RPMI7951 (cell line): ENCODE results near the gene LSAMP. TPM values are rescaled to one million over a fixed set of nuclear protein-coding genes. Genes with fewer than 3 reads are reported as not detected.

Experiments used
- DNase-seq: peaks from one replicate; pipeline ENCODE4 v3.0.0-alpha.2; 2012; ENCODE audit warnings: low read depth
- total RNA-seq: library from RNA; depleted of rRNA; stranded (reverse); fragments of >200 nt; shearing (Covaris generic); gene quantifications from 2 replicates; pipeline ENCODE4 v1.2.3, GENCODE V29; 2014

The LSAMP gene
- total RNA-seq, 1 experiment from 2014 or later = 0.12 TPM

DNA sequence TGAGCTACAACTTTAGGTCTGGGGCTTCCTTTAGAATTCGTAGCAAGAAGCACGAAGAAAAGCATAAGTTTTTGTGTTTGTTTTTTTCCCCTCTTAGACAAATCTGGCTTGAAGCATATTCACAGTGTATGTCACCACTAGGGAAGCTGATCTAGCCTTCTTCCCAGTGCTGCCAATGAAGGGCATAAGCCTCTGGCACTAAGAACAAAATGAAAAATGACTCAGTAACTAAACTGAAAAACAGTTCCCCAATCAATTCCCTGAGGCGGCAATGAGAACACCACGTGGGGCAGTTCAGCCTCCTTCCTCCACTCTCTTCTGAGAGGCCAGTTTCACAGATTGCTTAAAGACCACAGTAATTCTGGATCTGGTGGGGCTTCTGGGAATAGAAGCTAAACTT lies 483.9 kb downstream of the LSAMP start:
- peak; percentile 19 for DNase-seq

DNA sequence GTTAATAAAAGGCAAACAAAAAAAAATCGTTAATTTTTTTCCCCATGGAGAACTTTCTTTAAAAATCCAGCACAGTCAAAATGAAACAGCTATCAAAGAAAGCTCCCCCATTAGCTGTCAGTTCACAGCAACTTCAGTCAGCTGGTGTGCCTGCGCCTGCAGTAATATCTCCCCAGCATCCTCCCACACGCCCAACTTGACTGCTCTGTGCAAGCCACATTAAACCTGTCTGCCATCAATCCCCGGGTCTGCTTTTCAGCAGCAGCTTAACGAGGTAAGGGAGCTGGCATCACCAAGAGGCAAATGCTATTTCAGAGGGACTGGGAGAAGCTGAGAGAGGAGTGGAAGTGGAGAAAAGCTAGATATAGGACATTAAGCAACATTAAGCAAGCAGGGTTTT lies 484.5 kb downstream of the LSAMP start:
- no peak for DNase-seq

DNA sequence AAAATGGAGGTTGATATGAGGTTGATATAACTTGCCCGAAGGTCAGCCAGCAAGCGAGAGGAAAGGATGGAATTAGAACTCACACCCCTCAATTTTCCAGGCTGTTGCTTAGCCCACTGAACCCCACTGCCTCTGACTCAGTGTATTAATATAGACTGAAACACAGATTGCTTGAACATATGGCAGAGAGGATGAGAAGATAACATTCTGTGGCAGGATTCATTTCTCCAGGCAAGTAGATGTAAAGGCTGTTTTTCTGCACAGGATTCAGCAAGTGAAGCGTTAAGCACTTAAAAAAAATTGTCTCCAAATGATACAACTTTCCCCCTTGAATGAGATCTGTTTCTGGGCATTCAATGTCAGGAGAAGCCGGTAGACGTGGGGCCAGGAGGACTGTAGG lies 486.8 kb downstream of the LSAMP start:
- no peak for DNase-seq

DNA sequence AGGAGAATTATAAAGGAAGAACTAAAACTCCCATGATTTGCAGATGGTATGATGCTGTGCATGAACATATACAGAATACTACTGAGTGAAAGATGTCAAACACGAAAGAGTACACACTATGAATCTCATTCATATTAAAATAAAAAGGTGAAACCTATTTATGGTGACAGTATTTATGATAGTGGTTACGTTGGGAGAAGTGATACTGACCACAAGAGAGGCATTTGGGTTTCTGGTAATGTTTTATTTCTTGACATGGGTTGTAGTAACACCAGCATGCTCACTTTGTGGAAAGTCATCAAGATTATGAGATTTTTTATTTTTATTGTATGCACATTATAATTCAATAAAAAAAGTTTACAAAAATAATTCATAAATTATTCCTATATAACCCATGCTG lies 498.0 kb downstream of the LSAMP start:
- no peak for DNase-seq

DNA sequence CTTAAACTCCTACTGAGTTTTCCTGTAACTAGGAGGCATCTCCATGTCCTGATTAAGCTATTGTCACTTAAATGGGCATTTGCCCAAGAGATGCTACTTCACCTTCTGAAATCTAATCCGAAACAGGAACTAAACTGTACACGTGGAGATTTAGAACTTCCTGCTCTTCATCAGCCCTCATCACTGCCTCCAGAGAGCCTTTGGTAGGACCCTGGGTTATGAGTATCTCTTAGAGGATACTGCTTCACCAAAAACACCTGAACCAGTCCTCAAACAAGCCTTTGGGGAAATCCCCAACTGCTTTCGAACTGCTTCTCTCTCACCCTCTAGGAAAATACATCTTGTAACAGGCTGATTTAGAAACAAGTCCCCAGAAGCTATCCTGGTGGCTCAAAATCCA lies 501.7 kb downstream of the LSAMP start:
- no peak for DNase-seq

DNA sequence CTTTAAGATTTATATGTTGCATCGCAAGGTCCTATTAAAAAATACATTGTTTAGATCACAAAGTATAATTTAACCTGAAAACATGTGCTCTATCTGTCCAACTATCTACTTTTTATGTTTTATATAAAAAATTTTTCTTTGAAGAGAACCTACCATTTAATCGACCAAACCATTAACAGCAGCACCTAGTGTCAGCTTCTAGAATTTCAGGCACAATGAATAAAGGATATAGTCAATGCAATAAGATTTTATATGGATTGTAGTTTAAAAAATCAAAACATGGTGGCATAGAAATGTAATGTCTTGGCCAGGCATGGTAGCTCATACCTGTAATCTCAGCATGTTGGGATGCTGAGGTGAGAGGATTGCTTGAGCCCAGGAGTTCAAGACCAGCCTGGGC lies 508.2 kb downstream of the LSAMP start:
- no peak for DNase-seq

DNA sequence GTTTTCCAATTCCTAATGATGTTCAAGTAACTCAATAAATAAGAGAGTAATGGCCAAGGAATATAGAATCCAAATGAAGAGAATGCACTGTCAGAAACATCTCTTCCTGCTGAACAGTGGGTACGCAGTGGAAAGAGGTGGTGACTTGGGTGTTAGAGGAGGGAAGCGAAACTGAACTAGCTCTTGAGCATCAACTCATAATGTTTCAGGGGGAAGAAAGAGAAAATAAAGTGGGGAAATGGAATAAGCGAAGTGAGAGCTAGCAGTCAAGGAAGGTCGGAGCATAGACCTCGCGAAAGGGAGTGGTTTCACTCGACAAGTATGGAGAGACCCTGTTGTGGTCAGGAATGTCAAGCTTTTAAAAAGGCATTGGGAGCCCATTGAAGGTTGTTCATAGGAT lies 512.5 kb downstream of the LSAMP start:
- DNase-seq = no peak

DNA sequence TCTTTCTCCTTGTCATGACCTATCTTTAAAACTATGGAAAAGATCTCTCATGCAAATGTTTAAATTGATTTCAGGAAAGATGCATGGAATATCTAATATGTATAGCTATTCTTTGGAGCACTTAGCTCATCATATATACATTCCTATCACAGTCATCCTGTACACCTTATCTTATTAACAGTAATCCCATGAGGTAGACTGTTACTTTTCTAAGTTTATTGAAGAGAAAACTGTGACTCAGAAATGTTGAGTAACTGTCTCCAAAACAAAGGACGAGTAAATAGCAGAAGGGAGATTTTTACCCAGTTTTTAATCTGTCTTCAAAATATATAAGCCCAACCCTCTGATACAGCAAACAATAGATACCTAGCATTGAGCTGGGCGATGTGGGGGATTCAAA lies 513.7 kb downstream of the LSAMP start:
- no peak for DNase-seq

DNA sequence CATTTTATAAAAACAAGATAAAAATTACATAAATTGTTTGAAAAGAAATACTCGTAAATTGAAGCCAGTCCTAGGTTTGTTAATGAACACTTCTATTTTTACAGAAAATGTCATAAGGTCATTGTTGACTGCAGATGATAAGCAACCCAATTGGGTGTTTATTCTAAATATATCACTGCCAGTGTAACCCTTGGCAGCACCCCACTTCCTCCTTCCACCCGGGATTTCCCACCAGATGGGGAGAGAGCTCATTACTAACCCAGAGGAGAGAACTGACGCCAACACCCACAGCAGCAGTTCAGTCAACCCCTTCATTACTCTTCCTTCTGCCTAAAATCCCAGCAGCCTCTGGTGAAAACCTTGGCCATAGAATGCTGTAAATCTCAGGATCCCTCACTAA lies 514.4 kb downstream of the LSAMP start:
- no peak for DNase-seq

DNA sequence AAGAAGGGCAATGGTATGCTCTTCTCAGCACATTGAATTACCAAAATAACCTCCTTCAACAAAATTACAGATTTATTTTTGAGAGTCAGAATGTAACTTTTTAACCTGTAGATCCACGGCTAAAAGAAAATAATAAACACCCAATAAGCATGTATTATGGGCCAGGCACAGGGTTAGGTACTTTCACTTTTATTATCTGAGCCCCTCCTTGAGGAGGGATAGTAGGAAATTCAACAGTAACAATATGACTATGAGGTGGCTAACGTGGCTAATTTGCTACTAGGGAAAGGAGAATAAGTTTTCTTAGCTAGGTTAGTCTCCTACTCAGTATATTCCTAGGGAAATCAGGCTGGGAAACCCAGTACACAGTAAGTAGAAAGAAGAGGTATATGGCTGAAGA lies 515.1 kb downstream of the LSAMP start:
- no peak for DNase-seq

DNA sequence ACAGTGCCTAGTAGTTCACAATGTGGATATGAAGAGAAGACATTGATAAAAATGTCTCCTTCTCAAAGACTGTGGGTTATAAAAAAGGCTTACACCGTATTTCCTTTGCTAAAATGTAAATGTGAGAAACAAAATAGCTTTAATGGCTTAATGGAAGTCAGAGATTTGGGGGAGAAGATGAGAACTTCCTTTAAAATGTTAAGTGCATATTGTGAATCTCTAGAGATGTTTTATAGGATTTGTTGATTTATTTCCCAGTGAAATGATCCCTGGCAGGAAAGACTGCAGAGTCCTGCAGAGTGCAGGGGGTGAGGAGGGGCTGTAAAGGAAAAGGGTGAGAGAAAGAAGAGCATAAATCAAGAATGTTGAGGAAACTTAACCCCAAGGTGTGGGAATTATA lies 516.9 kb downstream of the LSAMP start:
- DNase-seq = no peak

DNA sequence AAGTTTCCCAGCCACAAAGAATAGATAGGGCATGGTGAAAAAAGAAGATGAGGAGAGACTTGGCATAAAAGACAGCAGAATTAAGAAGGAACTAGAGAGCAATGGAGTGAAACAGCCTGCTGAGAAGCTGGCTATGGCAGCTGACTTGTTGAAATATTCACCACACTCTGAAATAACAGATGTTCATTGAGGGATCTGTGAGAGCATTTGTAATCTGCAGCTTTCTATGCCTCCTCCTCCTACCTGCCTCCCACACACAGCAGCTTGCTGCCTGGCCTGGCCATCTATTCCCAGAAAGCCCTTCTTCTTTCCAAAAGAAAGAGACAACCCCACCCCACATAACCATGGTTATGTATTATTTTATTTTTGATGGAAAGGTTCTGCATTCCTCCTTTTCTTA lies 518.1 kb downstream of the LSAMP start:
- DNase-seq = no peak

DNA sequence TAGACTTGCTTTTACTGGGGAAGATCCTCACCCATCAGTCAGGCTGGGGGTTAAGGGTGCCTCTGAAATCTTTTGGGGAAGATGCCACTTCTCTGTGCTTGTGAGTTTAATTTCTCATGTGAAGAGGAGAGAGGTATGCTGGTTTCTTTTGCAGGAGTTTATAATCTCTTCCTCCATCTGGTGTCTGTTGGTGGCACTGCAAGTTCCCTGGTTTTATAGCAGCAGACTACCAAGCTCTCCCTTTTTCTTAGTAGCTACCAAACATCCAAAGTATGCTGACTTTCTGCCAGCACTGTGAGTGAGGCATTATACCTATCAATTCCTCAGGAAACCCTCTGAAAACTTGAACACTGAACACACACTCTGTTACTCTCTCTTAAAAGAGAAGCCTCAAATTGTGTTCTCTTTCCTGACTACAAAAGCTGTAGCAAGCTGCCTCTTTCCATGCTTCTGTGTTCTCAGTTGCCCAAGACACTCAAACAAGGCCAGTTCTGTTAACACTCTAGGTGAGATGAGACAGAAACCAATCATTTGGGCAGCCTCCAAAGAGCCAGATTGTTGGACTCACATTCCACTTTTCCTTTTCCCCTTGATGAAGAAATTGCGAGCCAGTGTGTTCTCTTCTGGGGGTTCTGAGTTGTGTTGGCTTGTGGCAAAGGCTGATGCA lies 522.5 kb downstream of the LSAMP start:
- peak; percentile 11 for DNase-seq

DNA sequence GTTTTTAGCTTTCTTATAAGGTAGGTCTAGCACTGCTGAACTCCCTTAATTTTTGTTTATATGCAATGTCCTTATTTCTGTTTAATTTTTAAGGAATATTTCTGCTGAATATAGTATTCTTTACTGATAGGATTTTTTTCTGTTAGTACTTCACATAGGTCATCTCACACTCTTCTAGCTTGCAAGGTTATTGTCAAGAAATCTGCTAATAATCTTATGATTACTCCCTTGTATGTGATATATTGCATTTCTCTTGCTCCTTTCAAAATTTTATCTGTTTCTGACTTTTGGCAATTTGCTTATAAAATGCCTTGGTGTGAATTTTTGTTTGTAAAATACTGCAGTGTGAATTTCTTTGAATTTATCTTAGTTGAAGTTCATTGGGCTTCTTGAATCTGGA lies 523.6 kb downstream of the LSAMP start:
- DNase-seq = no peak

DNA sequence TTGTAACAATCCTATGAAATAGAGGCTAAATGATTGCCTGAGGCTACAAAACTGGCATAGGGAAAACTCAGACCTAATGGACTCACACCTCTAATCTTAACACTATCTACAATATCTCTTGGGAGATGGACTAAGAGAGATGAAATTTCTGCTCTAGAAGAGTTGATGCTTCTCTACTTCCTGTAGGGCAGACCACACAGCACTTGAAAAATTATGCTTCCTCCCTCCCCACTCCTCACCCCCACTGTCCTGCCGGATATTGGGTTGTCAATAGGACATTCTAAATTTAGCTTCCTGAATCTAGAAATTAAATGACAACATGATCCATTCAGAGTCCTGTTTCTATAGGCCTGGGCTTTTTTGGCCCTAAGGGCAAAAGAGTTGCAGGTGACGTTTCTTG lies 526.4 kb downstream of the LSAMP start:
- DNase-seq = no peak

DNA sequence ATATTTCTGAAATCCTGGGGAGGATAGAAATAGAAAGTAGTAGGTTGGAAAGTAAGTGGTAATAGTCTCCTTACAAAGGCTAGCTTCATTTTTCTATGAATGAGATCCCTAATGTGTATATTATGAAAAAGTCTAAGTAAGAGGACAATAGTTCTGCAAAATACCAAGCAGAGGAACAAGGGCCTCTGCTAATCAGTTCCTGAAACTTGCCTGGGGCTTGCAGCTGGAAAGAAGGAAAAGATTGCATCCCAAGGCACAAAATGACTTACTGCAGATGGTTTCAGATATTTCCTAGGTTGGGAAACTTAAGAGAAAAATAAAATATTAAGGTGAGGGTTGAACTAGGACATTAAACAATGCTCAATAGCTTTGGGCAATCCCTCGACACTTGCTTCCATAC lies 528.4 kb downstream of the LSAMP start:
- DNase-seq = no peak

DNA sequence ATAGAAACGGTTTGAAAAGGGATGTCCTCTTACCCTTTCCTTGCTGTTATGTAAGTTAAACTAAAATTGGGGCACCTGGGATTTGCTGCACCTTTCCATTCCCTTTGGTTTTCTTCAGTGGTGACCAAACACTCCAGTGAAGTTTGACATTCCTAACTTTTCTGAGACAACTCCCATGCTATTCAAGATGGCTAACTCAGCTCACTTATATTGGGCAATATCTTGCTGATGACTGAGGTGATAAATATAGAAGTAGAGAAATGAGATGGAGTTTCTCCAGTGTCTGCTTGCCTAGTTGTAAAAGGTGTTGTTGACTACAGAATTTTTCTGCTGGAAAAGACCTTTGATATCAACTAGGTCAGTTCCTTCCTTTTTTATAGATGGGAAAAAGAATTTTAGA lies 530.2 kb downstream of the LSAMP start:
- no peak for DNase-seq

DNA sequence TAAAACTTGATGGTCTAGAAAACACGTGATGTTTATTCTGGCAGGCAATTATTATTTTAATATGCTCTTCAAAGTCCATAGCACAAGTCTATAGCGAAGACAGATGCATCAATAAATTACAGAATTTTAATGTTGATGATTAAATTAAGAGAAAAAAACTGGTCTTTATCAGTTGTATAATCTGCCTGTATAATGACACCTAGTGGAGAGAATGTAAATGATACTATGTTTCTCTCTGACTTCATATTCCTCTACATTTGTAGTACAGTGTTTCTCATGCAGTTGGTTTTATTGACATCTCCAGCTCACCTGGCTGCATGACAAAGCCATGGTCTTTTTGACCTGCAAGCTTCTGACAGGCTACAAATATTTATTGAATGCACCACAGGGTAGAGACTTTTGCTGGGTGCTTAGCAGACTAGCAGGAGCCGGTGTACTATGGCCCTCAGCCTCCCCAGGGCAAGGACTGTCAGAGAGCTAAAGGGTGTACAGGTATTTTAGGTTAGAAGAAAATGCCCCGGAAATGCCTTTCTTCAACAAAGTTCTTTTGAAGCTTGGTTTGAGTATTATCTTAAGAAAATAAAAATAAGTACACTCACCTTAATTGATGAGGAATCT lies 532.1 kb downstream of the LSAMP start:
- no peak for DNase-seq

DNA sequence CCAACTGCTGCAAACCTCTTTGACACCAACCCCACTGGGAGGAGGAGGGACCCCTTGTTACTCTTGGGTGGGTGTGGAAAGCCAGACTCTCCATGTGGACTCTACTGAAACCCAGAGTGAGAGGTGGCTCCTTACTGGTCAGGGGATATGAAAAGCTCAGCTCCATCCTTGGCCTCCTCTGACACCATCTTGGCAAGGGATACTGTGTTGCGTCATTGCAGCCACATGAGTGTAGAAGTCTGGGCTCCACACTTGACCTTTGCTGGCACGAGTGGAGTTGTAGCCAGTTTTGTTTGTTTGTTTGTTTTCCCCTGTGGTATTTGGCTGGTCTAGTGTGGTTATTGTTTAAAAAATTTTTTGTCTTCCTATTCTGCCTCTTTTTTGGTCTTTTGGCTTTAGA lies 532.9 kb downstream of the LSAMP start:
- peak; percentile 7 for DNase-seq

DNA sequence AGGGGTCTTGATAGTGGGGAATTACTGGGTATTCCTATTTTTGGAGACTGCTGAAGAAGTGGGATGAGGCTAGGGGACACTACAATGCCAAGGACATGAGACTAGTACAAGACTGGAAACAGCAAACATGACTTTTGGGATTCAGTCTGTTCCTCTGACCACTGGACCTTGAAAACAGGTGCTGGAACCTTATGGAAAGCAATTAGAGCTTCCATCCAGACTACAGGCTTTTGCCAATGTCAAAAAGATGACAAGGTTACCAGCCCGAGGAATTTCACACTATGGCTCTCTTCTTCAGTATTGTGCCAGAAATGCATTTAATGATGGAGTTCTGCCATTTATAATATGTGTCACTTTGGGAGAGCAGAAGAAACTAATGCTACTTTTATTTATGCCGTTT lies 539.4 kb downstream of the LSAMP start:
- DNase-seq = no peak

DNA sequence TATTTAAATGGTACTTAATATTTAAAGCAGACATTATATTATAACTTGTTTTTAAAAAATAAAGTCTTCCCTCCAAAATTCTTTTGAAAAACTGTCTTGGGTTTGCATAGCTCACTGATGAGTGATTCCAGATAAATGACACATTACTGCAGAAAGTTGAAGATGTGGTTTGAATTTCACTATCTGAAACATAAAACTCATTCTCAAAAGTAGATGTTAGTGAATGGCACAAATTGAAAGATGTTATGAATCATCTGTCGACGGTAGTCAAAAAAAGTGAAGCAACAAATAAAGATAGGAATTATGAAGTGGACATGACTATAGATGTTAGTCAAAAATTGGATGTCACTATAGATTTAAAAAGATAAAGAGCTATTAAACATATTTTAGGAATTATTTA lies 541.4 kb downstream of the LSAMP start:
- peak; percentile 8 for DNase-seq

DNA sequence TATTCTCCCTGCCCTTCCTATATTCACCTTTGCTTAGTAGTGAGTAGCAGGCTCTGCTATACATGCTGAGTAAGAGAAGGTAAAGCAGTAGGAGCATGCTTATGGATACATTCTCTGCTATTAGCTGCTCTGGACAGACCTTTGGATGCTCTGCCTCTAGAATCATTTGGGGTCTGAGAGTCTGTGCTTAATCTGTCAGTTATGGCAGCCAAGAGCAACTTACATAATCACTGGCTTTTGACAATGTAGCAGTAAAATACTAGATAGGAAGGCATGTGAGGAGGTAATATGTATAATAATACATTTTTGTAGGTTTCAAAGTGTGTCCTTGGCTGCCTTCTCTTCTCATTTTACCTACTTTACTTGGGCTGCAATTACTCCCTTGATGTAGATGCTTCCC lies 544.3 kb downstream of the LSAMP start:
- DNase-seq = no peak

DNA sequence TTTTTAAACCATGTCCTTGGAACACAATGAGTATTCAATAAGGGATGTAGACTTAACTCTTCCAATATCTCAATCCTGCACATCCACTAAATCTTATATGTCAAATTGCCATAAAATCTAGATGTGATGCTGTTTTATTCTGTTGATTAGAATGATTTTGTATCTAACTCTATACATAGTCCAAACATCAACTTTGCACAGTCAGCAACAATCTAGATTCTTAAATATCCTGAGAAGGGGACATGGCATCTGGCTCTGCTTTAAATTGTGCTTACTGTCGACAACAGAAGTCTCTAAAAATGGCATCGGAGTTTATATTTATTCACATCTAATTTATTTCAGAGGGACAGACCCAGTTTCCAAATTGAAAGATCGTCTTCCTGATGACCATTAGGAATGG lies 545.8 kb downstream of the LSAMP start:
- DNase-seq = no peak
